PC-9 (cell line): Measurements from ENCODE around the gene CCDC8. TPM values are rescaled to one million over a fixed set of nuclear protein-coding genes. Genes with fewer than 3 reads are reported as not detected.

Source experiments
- BruUV-seq: library from RNA; stranded (reverse); fragments of 400-500 nt; replicated peaks from 2 replicates; lab custom pipeline; 2021; lab: Mats Ljungman, UMichigan
- CTCF ChIA-PET: fragments of 300-600 bp; sonication (Branson Sonifier 250); formaldehyde crosslinking; loops from one replicate; lab custom pipeline; 2022; ENCODE audit warnings: antibody characterized with exemption; lab: Charles Lee
- POLR2A ChIA-PET: fragments of 300-600 bp; sonication (Branson Sonifier 250); formaldehyde crosslinking; loops from one replicate; lab custom pipeline; 2022; ENCODE audit warnings: antibody characterized with exemption; ENCODE audit not compliant: unreplicated experiment; lab: Charles Lee
- DNase-seq, 2 experiments: peaks; one replicate each; pipeline versions ENCODE4 v3.0.0 to v3.0.0-alpha.2; 2015 to 2022; ENCODE audit warnings: mixed read lengths in 1 of 2
- H2AFZ ChIP-seq: fragments of 200-600 bp; sonication (generic); 2 replicates; pipeline ENCODE4 v1.8.1; 2017; ENCODE audit warnings: antibody characterized with exemption
- H3F3A ChIP-seq: fragments of 200-600 bp; sonication (generic); 2 replicates; pipeline ENCODE4 v1.8.1; 2017; ENCODE audit warnings: antibody characterized with exemption, mild to moderate bottlenecking, low read depth; ENCODE audit not compliant: insufficient read depth
- H3K27ac ChIP-seq: fragments of 200-600 bp; sonication (generic); 2 replicates; pipeline ENCODE4 v1.6.1; 2016; ENCODE audit warnings: mixed run types
- H3K27me3 ChIP-seq: fragments of 200-600 bp; sonication (generic); 2 replicates; pipeline ENCODE4 v1.6.1; 2016; ENCODE audit warnings: low read depth, mixed run types; ENCODE audit not compliant: insufficient read depth
- H3K36me3 ChIP-seq: fragments of 200-600 bp; sonication (generic); 2 replicates; pipeline ENCODE4 v1.6.1; 2016; ENCODE audit warnings: low read depth, mixed run types
- H3K4me1 ChIP-seq: fragments of 200-600 bp; sonication (generic); replicated peaks from 2 replicates; pipeline ENCODE4 v1.6.1; 2016; ENCODE audit warnings: mixed run types; ENCODE audit not compliant: insufficient read depth
- H3K4me2 ChIP-seq: fragments of 200-600 bp; sonication (generic); 2 replicates; pipeline ENCODE4 v1.6.1; 2017; ENCODE audit warnings: mixed run types
- H3K4me3 ChIP-seq: fragments of 200-600 bp; sonication (generic); 2 replicates; pipeline ENCODE4 v1.6.1; 2016; ENCODE audit warnings: mixed run types
- H3K79me2 ChIP-seq: fragments of 200-600 bp; sonication (generic); 2 replicates; pipeline ENCODE4 v1.6.1; 2017; ENCODE audit warnings: low read depth, mixed run types
- H3K9me2 ChIP-seq: fragments of 200-600 bp; sonication (generic); 2 replicates; pipeline ENCODE4 v1.8.1; 2017; ENCODE audit warnings: mild to moderate bottlenecking; ENCODE audit not compliant: insufficient read depth
- H3K9me3 ChIP-seq: fragments of 200-600 bp; sonication (generic); 2 replicates; pipeline ENCODE4 v1.8.1; 2016; ENCODE audit warnings: low read depth; ENCODE audit not compliant: insufficient read depth
- H4K20me1 ChIP-seq: fragments of 200-600 bp; sonication (generic); 2 replicates; pipeline ENCODE4 v1.8.1; 2017; ENCODE audit not compliant: insufficient read depth
- CTCF ChIP-seq: fragments of 200-600 bp; sonication (generic); conservative IDR thresholded peaks from 2 replicates; pipeline ENCODE4 v1.6.1; 2017; ENCODE audit warnings: mixed run types, antibody characterized with exemption, mild to moderate bottlenecking, moderate library complexity
- EZH2 ChIP-seq: fragments of 200-600 bp; sonication (generic); IDR thresholded peaks from 2 replicates; pipeline ENCODE4 v1.8.0; 2017; ENCODE audit warnings: antibody characterized with exemption, low read depth
- intact Hi-C: fragments of 100-400 bp; cut with micrococcal nuclease; formaldehyde crosslinking; loops from one replicate; pipeline ENCODE4 v1.10.0; 2022; ENCODE audit not compliant: unreplicated experiment
- total RNA-seq: library from RNA; stranded (reverse); gene quantifications from 2 replicates; pipeline ENCODE4 v1.2.3, GENCODE V29; 2021

The CCDC8 gene
- total RNA-seq, 1 experiment from 2014 or later: 4.2 TPM

DNA sequence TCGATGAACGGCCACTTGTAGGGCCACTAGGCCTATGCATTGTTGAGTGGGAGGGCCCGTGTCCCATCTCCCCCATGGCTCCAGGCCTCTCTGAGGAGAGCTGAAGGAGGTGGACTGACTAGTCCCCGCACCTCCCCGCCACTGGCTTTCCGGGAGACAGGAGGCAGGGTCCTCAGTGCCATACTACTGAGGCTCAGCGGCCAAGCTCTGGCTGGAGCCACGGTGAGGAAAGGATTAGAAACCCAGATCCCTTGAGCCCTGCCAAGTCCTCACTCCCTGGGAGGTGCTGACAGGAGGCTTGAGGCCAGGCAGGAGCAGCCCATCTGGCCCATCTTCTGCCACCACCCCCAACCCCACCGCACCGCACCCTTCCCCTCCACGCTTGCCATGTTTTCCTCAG is 29.0 kb downstream of the CCDC8 start:
- H3K36me3 ChIP-seq: peaks cover 24% of the 10 kb centered on the region; the same call in 1 of the 2 replicates
- H3K27ac ChIP-seq: no peak overlapping the region
- ChIA-PET POLR2A (no interaction called here), CTCF (no interaction called here)
- DNase-seq: no peak
- intact Hi-C loops: no loop called here
- peaks cover 8% of the 10 kb centered on the region for H4K20me1 ChIP-seq
- no peaks in the 10 kb centered on the region for H3K4me1 ChIP-seq
- H3K4me2 ChIP-seq: no peak overlapping the region
- no peak overlapping the region for H3K4me3 ChIP-seq
- H3K9me2 ChIP-seq: no peaks in the 10 kb centered on the region
- no peaks in the 10 kb centered on the region; the same call in 1 of the 2 replicates for H3K9me3 ChIP-seq
- TF ChIP-seq CTCF: no peak
- H2AFZ ChIP-seq: no peak overlapping the region
- no peaks in the 10 kb centered on the region for H3K79me2 ChIP-seq
- H3F3A ChIP-seq: peaks cover 7% of the 10 kb centered on the region; the same call in 1 of the 2 replicates
- H3K27me3 ChIP-seq: no peaks in the 10 kb centered on the region
- BruUV-seq: no TSS peak

- Histone ChIP-seq H3K9me3 (no peaks in the 10 kb centered on the region), H3K4me3 (no peak overlapping the region), H4K20me1 (peaks cover 9% of the 10 kb centered on the region), H3F3A (peaks cover 7% of the 10 kb centered on the region; the same call in 1 of the 2 replicates), H3K27ac (no peak overlapping the region), H3K4me2 (no peak overlapping the region), H3K9me2 (no peaks in the 10 kb centered on the region), H3K4me1 (no peaks in the 10 kb centered on the region), H2AFZ (no peak overlapping the region), H3K36me3 (0 out of 2 replicates have a peak, but pooled peaks cover 25% of the 10 kb centered on the region), H3K27me3 (no peaks in the 10 kb centered on the region), H3K79me2 (no peaks in the 10 kb centered on the region)
- intact Hi-C loops: no loop called here
- ChIA-PET CTCF (no interaction called here), POLR2A (no interaction called here)
- no TSS peak for BruUV-seq
- no peak for TF ChIP-seq EZH2
- no peak for TF ChIP-seq CTCF
- DNase-seq: no peak
These were observed 29.5 kb downstream of the CCDC8 start for GRCh38 chr19:46383846-46384245.

DNA sequence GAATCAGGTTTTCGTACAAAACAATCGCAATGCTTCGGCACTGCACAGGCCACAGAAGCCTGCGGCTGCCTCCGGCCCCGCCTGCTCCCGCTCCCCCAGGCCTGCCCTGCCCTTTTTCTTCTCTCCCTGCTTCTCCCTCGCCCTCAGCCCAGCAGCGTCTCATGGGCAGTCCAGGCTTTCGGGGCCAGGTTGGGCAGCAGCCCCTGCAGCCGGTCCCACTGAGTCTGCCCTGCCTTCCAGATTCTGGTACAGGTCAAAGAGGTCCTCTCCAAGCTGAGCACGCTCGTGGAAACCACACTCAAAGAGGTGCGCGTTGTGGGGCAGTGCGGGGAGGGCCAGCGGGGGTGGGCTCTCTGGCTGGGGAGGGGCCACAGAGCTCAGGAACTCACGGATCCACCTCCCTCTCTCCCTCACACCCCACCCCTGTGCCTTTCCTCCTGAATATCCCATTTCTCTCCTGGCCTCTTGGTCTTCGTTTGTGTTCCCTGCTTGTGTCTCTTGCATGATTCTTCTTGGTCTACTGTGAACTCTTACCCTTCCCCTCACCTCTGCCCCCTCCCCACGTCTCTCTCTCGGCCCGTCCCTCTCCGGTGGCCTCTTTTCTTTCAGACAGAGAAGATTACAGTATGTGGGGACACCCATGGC is 30.1 kb downstream of the CCDC8 start:
- no peak overlapping the region for H3K4me2 ChIP-seq
- H3F3A ChIP-seq: peaks cover 7% of the 10 kb centered on the region; the same call in 1 of the 2 replicates
- TF ChIP-seq CTCF: no peak
- H3K27ac ChIP-seq: no peak overlapping the region
- no peaks in the 10 kb centered on the region for H3K9me3 ChIP-seq
- CTCF ChIA-PET: no interaction called here
- H3K79me2 ChIP-seq: no peaks in the 10 kb centered on the region
- 0 out of 2 replicates have a peak, but pooled peaks cover 25% of the 10 kb centered on the region for H3K36me3 ChIP-seq
- POLR2A ChIA-PET: no interaction called here
- no TSS peak for BruUV-seq
- H3K4me1 ChIP-seq: no peaks in the 10 kb centered on the region
- no peaks in the 10 kb centered on the region for H3K27me3 ChIP-seq
- intact Hi-C loops: no loop called here
- H3K4me3 ChIP-seq: no peak overlapping the region
- H2AFZ ChIP-seq: no peak overlapping the region
- peaks cover 9% of the 10 kb centered on the region for H4K20me1 ChIP-seq
- no peak for DNase-seq
- H3K9me2 ChIP-seq: no peaks in the 10 kb centered on the region
